GM12892 (cell line): ENCODE results near the gene ANKS1B. TPM values are rescaled to one million over a fixed set of nuclear protein-coding genes. Genes with fewer than 3 reads are reported as not detected.
"Not testable (repeated sequence)": the region's sequence is repeated elsewhere in the genome, so short reads cannot be mapped to it uniquely, and the experiment has no call there.

Experiments used
- DNase-seq: peaks from one replicate; pipeline ENCODE4 v3.0.0; 2011; ENCODE audit not compliant: insufficient read length
- FAIRE-seq: peaks from 2 replicates; lab custom pipeline; 2011; peaks lifted over from hg19 to GRCh38; lab: Jason Lieb, UNC
- POLR2A ChIP-seq: IDR thresholded peaks from 2 replicates; pipeline ENCODE4 v1.6.1; 2011; ENCODE audit warnings: low read depth, low read length, control low read depth
- POLR2AphosphoS5 ChIP-seq: IDR thresholded peaks from 2 replicates; pipeline ENCODE4 v1.6.1; 2011; ENCODE audit warnings: low read depth, low read length, control low read depth
- TAF1 ChIP-seq: IDR thresholded peaks from 2 replicates; pipeline ENCODE4 v1.6.1; 2011; ENCODE audit warnings: low read depth, mild to moderate bottlenecking, control low read depth, low read length, borderline replicate concordance
- polyA plus RNA-seq: library from polyadenylated mRNA; unstranded; fragments of >200 nt; gene quantifications from one replicate; pipeline ENCODE4 v1.2.1, GENCODE V29; 2012; ENCODE audit warnings: missing spikeins, inconsistent platforms; ENCODE audit not compliant: missing spikeins

The ANKS1B gene
- 0.34 TPM for polyA plus RNA-seq

DNA sequence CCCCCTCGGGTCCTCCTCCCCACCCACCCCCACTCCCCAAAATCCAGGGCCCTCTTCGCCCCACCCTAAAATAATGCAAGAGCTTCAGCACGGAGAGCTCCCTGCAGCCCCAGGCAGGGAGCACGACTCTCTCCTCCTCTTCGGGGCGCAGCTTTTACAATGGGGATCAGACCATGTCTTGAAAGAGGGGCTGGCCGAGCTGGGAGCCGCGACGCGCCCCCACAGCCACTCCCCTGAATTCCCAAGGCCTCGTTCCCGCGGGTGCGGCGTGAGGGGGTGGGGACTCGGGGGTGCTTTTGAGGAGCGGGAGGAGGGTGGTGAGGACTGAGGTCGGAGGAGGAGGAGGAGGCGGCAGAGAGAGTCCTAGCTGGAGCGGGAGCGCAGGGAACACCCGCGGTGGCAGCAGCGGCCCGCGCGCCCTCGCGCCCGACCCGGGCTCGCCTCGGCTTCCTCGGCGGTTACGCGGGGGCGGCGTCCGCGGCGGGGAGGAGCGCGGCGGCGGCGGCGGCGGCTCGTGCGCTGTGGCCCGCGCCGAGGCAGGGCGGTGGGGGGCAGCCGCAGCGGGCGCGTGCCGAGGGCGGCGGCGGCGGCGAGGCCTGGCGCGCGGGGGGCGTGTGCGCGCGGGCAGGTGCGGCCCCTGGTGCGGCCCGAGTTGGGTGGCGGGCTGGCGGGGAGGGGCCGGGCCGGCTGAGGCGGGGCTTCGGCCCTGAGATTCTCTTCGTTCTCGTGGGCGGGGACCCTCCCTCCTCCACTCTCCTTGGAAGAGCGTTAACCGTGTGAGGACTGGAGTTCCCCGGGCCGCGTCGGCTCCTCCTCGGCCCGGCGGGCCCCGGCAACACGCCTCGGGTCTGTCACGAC, at the start of gene ANKS1B:
TSS of gene ANKS1B (minus strand) at position 666 of the 858 bp plus-strand sequence. CDS start 699 bp downstream, outside the sequence.
- DNase-seq: peak; percentile 26
- FAIRE-seq: no peak
- TF ChIP-seq POLR2A: no peak
- no peak for TF ChIP-seq TAF1
- no peak for TF ChIP-seq POLR2AphosphoS5

GRCh38 chr12:100031836-100032235, 47.1 kb upstream of the ANKS1B start:
- no peak for TF ChIP-seq TAF1
- TF ChIP-seq POLR2AphosphoS5: no peak
- no peak for TF ChIP-seq POLR2A
- FAIRE-seq (no peak), DNase-seq (no peak)

GRCh38 chr12:100027671-100028070, 42.9 kb upstream of the ANKS1B start:
- TF ChIP-seq POLR2A (no peak), POLR2AphosphoS5 (no peak)
- FAIRE-seq (no peak), DNase-seq (no peak)

GRCh38 chr12:100026241-100026640, 41.5 kb upstream of the ANKS1B start:
- no peak for DNase-seq

DNA sequence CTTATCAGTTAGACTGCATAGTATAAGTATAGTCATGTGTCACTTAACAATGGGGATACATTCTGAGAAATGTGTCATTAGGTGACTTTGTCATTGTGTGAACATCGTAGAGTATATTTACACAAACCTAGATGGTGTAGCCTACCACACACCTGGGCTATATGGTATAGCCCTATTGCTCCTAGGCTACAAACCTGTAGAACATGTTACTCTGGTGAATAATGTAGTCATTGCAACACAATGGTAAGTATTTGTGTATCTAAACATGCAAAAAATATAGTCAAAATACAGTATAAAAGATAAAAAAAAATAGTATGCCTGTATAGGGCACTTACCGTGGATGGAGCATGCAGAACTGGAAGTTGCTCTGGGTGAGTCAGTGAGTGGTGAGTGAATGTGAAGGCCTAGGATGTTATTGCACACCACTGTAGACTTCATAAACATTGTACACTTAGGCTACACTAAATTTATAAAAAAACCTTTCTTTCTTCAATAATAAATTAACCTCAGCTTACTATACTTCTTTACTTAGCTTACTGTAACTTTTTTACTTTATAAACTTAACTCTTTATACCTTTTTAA, 40.3 kb upstream of the ANKS1B start:
- DNase-seq (no peak), FAIRE-seq (no peak)
- TF ChIP-seq POLR2AphosphoS5 (no peak), TAF1 (no peak), POLR2A (no peak)

More at GRCh38 chr12:100026241-100026640, 41.5 kb upstream of the ANKS1B start:
- TF ChIP-seq POLR2A (no peak), POLR2AphosphoS5 (no peak), TAF1 (no peak)
- no peak for FAIRE-seq

GRCh38 chr12:100020370-100020769, 35.6 kb upstream of the ANKS1B start:
- no peak for FAIRE-seq
- TF ChIP-seq TAF1: no peak
- TF ChIP-seq POLR2AphosphoS5: no peak
- no peak for TF ChIP-seq POLR2A
- DNase-seq: no peak

GRCh38 chr12:100017056-100017455, 32.3 kb upstream of the ANKS1B start:
- no peak for TF ChIP-seq POLR2A
- no peak for TF ChIP-seq POLR2AphosphoS5
- TF ChIP-seq TAF1: no peak
- FAIRE-seq: no peak
- no peak for DNase-seq

- not testable (repeated sequence) for DNase-seq, FAIRE-seq
Observed at GRCh38 chr12:100016304-100016703, 31.6 kb upstream of the ANKS1B start.

- not testable (repeated sequence) for DNase-seq, FAIRE-seq
Observed at GRCh38 chr12:100005846-100006245, 21.1 kb upstream of the ANKS1B start.

- FAIRE-seq (no peak), DNase-seq (no peak)
- TF ChIP-seq POLR2AphosphoS5: no peak
- no peak for TF ChIP-seq POLR2A
- no peak for TF ChIP-seq TAF1
Observed at GRCh38 chr12:99997806-99998205, 13.1 kb upstream of the ANKS1B start.

- TF ChIP-seq POLR2AphosphoS5: no peak
- TF ChIP-seq TAF1: no peak
- TF ChIP-seq POLR2A: no peak
- DNase-seq (no peak), FAIRE-seq (no peak)
Observed at GRCh38 chr12:99996095-99996494, 11.4 kb upstream of the ANKS1B start.

DNA sequence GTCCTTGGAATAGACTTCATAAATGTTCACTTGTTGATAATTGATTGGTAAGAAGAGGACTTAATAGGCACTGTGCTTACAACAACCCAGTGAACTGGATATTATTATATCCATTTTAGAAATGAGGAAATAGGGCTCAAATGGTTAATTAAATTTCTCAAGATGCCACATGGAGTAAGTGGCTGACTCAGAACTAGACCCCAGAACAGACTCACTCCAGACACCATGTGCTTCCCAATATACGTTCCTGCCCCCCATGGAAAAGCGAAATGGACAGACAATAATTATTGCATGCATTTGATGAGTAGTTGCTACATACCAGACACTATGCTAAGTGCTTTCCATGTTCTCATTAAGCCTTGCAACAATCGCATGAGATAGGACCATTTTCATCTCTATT, 895 bp upstream of the ANKS1B start:
- no peak for FAIRE-seq
- TF ChIP-seq POLR2A (no peak), POLR2AphosphoS5 (no peak), TAF1 (no peak)
- DNase-seq: no peak
